GM19438 (cell line): ENCODE data around the gene ZEB1.
"Not testable (repeated sequence)": the region's sequence is repeated elsewhere in the genome, so short reads cannot be mapped to it uniquely, and the experiment has no call there.

ENCODE experiments used
- ATAC-seq: cut with Tn5 transposase; IDR thresholded peaks from one replicate; pipeline ENCODE4 v1.9.1; 2021; ENCODE audit warnings: low read depth; ENCODE audit not compliant: unreplicated experiment

Gene ZEB1

DNA sequence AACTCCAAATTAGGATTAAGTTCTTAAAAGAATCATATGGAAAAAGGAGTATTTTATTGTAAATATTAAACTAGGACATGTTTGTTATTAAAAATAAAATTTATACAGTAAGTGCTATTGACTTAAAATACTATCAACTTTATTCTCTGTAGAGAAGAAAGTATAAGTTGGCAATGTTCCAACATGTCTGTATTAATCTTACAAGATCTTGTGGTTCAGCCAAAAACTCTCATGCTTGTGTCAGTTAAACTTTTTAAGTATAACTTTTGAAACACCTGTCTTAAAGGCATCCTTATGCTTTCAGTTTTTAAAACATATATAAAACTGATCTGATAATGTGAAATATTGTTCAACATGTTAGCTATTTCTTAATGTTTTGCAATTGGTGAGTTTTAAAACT is 160.7 kb downstream of the ZEB1 start:
- no peak for ATAC-seq

GRCh38 chr10:31483546-31483945 is 164.5 kb downstream of the ZEB1 start:
- no peak for ATAC-seq

DNA sequence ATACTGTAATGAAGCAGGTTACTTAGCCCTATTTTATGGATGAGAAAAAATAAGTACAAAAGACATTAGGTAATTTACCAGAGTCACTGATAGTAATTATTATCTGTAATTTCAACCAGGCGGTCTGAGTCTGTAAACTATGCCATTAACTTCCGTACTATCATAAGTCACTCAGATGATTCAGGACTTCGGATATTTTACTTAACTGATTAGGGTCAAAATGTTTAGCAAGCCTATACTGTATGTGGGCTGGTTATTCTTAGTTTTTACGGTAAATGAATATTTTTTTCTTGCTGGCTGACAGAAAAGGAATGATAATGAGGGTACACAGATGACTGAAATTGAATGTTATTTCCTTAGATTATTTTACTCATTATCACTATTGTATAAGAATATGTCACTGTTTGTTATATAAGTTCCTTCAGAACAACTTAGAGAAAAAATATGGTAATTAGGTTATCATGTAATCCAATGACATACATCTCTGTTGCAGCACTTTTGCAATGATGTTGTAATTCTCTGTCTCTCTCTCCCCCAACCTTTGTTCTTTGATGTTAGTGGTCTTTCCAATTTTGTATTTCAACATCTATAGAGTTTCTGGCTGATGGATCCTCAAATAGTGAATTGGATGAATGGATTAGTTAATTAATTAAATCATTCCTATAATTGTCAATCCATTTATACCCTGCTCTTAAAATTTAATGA is 165.6 kb downstream of the ZEB1 start:
- no peak for ATAC-seq

DNA sequence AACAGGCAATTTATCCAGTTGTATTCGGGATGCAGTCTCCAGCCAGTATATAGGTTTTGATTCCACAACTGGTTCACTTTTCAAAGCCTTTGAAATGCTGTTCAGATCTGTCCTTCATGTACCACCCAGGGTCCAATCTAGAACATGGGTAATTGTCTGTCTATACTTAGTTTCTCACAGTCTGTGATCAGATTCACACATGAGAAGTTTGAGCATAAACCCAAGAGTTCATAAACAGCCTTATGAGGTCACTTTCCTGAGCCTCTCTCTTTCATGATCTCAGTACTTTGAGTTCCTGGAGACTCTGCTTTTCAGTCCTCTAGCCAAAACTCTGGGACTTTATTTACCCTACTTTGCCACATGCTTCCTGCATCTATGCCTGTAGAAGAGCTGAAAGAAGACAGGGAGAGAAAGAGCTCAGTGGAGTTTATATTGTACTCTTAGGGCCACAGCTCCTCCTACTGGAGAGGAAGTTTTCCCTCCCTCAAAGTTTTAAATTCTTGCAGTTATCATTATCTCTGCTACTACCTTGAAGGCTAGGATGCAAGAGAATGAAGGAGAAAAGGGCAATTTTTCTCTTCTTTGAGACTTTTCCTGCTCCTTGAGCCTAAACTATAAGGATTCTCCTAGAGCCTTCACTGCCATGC is 172.0 kb downstream of the ZEB1 start:
- ATAC-seq, result no peak

- ATAC-seq, result no peak
These were observed 188.4 kb downstream of the ZEB1 start for GRCh38 chr10:31507427-31507826.

- no peak for ATAC-seq
These were observed 189.2 kb downstream of the ZEB1 start for GRCh38 chr10:31508234-31508633.

GRCh38 chr10:31508882-31509281 is 189.9 kb downstream of the ZEB1 start:
- no peak for ATAC-seq

GRCh38 chr10:31509989-31510388 is 191.0 kb downstream of the ZEB1 start:
- no peak for ATAC-seq

- no peak for ATAC-seq
These were observed 196.1 kb downstream of the ZEB1 start for GRCh38 chr10:31515116-31515515.

GRCh38 chr10:31515819-31516402 is 196.9 kb downstream of the ZEB1 start:
- ATAC-seq, result no peak

DNA sequence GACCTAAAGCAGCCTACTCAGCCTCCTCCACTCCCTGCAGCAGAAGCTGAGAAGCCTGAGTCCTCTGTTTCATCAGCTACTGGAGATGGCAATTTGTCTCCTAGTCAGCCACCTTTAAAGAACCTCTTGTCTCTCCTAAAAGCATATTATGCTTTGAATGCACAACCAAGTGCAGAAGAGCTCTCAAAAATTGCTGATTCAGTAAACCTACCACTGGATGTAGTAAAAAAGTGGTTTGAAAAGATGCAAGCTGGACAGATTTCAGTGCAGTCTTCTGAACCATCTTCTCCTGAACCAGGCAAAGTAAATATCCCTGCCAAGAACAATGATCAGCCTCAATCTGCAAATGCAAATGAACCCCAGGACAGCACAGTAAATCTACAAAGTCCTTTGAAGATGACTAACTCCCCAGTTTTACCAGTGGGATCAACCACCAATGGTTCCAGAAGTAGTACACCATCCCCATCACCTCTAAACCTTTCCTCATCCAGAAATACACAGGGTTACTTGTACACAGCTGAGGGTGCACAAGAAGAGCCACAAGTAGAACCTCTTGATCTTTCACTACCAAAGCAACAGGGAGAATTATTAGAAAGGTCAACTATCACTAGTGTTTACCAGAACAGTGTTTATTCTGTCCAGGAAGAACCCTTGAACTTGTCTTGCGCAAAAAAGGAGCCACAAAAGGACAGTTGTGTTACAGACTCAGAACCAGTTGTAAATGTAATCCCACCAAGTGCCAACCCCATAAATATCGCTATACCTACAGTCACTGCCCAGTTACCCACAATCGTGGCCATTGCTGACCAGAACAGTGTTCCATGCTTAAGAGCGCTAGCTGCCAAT is 202.2 kb downstream of the ZEB1 start:
- no peak for ATAC-seq

- no peak for ATAC-seq
These were observed 203.8 kb downstream of the ZEB1 start for GRCh38 chr10:31522820-31523219.

GRCh38 chr10:31524460-31524859 is 205.4 kb downstream of the ZEB1 start:
- no peak for ATAC-seq

GRCh38 chr10:31526178-31526577 is 207.2 kb downstream of the ZEB1 start:
- ATAC-seq, result no peak

- ATAC-seq, result no peak
These were observed 207.7 kb downstream of the ZEB1 start for GRCh38 chr10:31526681-31527080.

- no peak for ATAC-seq
These were observed 209.8 kb downstream of the ZEB1 start for GRCh38 chr10:31528831-31529230.

DNA sequence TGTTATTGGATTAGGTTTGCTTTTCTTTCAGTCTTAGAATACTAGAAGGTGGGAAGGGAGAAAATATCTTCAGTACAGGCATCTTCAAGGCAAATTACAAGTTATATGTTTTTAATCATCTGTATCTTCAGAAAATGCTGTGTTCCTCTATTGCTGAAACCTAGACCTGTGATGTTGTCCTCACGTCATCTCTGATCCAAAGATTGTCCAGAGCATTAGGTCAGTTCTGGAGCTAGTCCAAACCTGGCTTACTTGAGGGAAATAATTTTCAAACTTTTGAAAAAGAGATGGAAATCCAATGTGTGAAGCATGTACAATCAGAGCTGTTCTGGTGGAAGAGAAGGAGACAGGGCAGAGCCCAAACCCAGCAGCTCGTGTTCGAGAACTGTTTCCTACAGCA is 217.3 kb downstream of the ZEB1 start:
- no peak for ATAC-seq

- ATAC-seq, result no peak
These were observed 230.9 kb downstream of the ZEB1 start for GRCh38 chr10:31549896-31550295.

DNA sequence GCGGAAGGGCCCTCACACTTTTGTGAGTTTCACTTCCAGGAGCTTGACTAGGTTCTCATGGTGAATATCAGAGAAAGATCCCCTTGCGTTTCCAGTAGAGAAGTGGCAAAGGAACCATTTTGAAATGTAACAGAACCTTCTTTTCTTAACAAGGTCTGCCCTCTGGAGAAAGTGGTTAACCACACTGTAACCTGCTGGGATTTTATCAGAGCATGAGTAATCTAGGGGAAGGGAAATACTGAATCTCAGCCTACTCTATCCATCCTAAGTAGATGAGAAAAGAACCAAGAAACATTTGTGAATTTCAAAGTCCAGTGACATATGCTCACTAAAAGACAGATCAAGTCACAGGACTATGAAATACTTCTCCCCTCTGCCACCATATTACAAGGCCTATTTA is 235.5 kb downstream of the ZEB1 start:
- no peak for ATAC-seq

DNA sequence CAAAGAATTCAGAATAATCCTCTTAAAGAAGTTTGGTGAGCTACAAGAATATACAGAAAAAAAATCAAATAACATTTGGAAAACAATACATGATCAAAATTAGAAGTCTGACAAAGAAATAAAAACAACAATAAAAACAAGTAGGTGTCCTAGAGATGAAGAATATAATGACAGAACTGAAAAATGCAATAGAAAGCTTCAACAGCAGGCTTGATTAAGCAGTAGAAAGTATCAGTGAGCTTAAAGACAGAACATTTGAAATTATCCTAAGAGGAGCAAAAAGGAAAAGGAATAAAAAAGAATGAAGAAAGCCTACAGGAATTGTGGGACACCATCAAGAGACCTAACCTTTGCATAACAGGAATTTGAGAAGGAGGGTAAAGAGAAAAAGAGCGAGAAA is 238.8 kb downstream of the ZEB1 start:
- ATAC-seq, result no peak

DNA sequence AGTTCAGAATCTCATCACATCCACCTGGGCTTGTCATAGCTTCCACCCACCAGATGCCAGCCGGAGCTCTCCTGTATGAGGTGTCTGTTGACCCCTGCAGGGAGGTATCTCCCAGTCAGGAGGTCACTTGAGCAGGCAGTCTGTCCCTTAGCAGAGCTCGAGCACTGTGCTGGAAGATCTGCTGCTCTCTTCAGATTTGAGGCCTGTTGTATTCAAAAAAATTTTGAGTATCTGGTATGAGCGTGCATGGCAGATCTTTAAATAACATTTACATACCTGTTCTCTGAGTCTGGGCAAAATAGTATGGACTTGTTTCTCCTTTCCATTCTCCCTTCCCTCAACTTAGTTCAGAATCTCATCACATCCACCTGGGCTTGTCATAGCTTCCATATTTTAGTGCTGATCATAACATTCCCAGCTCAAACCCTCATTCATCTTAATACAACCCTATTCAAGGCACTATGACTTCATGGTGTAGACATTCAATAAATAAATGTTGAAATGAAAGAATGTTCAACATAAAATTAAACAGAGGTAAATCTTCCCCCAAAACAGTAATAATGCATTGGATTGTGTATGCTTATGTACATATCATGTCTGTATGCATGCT is 249.3 kb downstream of the ZEB1 start:
- ATAC-seq, result not testable (repeated sequence)
